Immature natural killer cell (primary cell): ENCODE data around the gene PLPP1. TPM values are rescaled to one million over a fixed set of nuclear protein-coding genes. Genes with fewer than 3 reads are reported as not detected.

Experiments
- DNase-seq, 3 donors: peaks; one replicate each; pipeline ENCODE4 v3.0.0; 2022; ENCODE audit warnings: mixed read lengths in 1 of 3
- H3K27ac Mint-ChIP-seq, 6 donors: one replicate each; pipeline ENCODE4 v1.8.0; 2020; ENCODE audit warnings: mixed read lengths in 6 of 6, mild to moderate bottlenecking in 5 of 6, inconsistent platforms in 4 of 6, moderate library complexity in 3 of 6
- H3K27me3 Mint-ChIP-seq, 3 donors: one replicate each; pipeline ENCODE4 v1.8.0; 2020 to 2021; ENCODE audit warnings: low read depth in 3 of 3, mild to moderate bottlenecking in 3 of 3, mixed read lengths in 3 of 3, moderate library complexity in 3 of 3, inconsistent platforms in 1 of 3
- H3K36me3 Mint-ChIP-seq, 3 donors: one replicate each; pipeline ENCODE4 v1.8.0; 2020; ENCODE audit warnings: mixed read lengths in 3 of 3, inconsistent platforms in 2 of 3, mild to moderate bottlenecking in 2 of 3
- H3K4me1 Mint-ChIP-seq, 2 donors: one replicate each; pipeline ENCODE4 v1.8.0; 2020; ENCODE audit warnings: inconsistent platforms in 2 of 2, mild to moderate bottlenecking in 2 of 2, mixed read lengths in 2 of 2, moderate library complexity in 1 of 2
- H3K4me3 Mint-ChIP-seq, 5 donors: one replicate each; pipeline ENCODE4 v1.8.0; 2020; ENCODE audit warnings: mild to moderate bottlenecking in 5 of 5, mixed read lengths in 5 of 5, inconsistent platforms in 3 of 5, moderate library complexity in 3 of 5
- H3K9me3 Mint-ChIP-seq, 6 donors: one replicate each; pipeline ENCODE4 v1.8.0; 2020; ENCODE audit warnings: mild to moderate bottlenecking in 6 of 6, mixed read lengths in 6 of 6, inconsistent platforms in 4 of 6, moderate library complexity in 3 of 6
- polyA plus RNA-seq, 3 donors: library from polyadenylated mRNA; unstranded; fragments of 300-500 nt; fragmentation: Illumina TruSeq; gene quantifications; one replicate each; pipeline ENCODE4 v1.2.3, GENCODE V29; 2021

The PLPP1 gene
- polyA plus RNA-seq, 3 donors from 2014 or later, result 2.2 to 9.8 (median 3.4) TPM

DNA sequence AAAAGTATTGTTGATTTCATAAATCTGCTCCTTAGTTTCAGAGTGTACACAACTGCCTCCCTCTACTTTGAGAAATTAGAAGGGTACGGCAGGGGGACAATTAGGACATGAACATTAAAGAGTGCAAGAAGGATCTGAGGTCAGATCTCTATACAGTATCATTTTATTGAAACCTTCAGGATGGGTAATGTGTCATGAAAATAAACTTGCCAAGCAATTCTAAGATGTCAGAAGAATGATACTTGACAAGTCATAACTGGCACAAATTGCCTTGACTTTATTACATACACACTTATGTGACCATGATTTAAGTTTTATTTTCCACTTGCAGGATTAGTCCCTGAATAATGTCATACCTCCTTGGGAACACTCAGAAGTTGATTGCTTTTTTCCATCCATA is 92.8 kb downstream of the PLPP1 start:
- Mint-ChIP-seq H3K36me3 (peaks cover 0 to 6% (median 0%) of the 10 kb centered on the region in 3 donors), H3K4me3 (no peak overlapping the region), H3K4me1 (no peaks in the 10 kb centered on the region), H3K27ac (no peak overlapping the region), H3K9me3 (no peaks in the 10 kb centered on the region), H3K27me3 (peaks cover 0 to 2% (median 0%) of the 10 kb centered on the region in 3 donors)
- no peak for DNase-seq

DNA sequence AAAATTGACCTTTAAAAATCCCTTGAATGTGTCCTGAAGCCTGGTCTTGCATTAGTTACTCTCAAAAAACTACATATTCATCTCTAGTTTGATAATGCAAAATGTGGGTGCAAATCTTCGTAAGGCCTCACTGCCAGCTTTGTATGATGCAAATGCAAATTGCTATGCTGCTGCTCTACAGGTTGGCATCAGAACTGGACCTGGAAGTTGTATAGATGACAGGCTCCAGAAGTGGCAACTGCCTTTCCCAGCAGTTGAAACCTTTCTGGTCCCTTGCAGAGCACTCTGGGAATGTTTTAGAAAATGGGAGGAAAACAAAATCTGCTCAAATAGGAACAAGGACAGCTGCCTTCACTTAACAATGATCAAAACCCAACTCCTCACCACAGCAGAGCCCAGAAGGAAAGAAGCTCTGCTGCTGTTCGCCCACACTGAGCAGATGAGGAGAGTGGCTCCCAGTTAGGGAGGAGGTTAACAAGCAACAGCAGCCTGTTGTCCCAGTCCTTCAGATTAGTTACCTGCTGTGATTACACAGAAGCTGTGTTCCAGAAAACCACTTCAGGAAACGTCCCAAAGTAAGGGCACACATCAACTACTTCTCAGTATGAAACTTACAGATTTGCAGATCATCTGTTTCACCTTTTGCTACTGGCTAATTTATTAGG is 93.5 kb downstream of the PLPP1 start:
- no peak overlapping the region for H3K4me3 Mint-ChIP-seq
- H3K27ac Mint-ChIP-seq, result no peak overlapping the region

DNA sequence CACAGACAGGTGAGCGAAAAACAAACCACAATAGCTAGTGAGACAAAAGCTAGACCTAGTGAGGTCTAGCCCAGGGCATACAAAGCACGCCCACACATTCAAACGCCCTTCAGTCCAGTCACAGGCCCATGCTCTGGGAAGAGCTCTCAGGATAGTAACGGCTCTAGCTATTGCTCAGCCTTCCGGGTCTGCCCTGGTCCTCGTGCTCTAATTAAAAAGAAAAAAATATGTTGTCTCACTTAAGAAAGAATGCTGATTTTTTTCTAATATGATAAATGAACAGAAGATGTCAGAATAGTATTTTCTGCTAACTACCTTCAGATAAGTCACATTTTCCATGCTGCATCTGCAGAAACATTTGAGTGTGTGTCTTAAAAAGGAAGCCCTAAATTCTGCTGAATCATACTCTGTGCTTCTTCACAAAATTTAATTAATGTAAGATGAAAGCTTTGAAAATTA is 94.5 kb downstream of the PLPP1 start:
- Mint-ChIP-seq H3K9me3 (peaks cover 0 to 11% (median 6%) of the 10 kb centered on the region in 6 donors), H3K36me3 (peaks cover 3 to 13% (median 8%) of the 10 kb centered on the region in 3 donors), H3K4me1 (no peaks in the 10 kb centered on the region), H3K27ac (no peak overlapping the region), H3K4me3 (no peak overlapping the region), H3K27me3 (peaks cover 0 to 2% (median 0%) of the 10 kb centered on the region in 3 donors)
- no peak for DNase-seq

More for the DNA sequence above, 93.5 kb downstream of the PLPP1 start:
- Mint-ChIP-seq H3K4me1 (no peaks in the 10 kb centered on the region), H3K27me3 (peaks cover 0 to 2% (median 0%) of the 10 kb centered on the region in 3 donors), H3K36me3 (peaks cover 0 to 8% (median 3%) of the 10 kb centered on the region in 3 donors), H3K9me3 (peaks cover 0 to 3% (median 2%) of the 10 kb centered on the region in 6 donors)
- no peak for DNase-seq

DNA sequence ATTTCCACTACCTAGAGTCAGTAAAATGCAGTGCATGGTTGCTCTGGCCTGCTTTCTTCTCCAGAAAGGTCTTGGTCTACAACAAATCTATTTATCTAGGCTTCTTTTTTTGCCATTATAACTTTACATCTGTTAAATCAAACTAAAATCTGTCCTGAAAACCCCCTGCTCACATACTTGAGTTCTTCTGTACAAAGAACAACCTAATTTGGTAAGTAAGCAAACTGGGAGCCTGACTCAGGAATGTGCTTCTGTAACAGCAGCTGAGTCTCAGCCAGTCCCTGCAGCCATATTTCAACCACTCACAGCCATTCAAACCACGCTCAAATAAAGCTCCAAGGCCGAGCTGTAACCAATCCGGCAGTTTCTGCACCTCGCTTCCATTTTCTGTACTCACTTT is 95.8 kb downstream of the PLPP1 start:
- H3K4me3 Mint-ChIP-seq, result no peak overlapping the region
- H3K9me3 Mint-ChIP-seq, result peaks cover 2 to 23% (median 17%) of the 10 kb centered on the region in 6 donors
- DNase-seq, result no peak
- no peaks in the 10 kb centered on the region for H3K4me1 Mint-ChIP-seq
- H3K27me3 Mint-ChIP-seq, result no peaks in the 10 kb centered on the region
- peaks cover 6 to 20% (median 16%) of the 10 kb centered on the region in 3 donors for H3K36me3 Mint-ChIP-seq
- H3K27ac Mint-ChIP-seq, result peak overlapping the region in 2 of 6 donors; percentile 23 to 59

DNA sequence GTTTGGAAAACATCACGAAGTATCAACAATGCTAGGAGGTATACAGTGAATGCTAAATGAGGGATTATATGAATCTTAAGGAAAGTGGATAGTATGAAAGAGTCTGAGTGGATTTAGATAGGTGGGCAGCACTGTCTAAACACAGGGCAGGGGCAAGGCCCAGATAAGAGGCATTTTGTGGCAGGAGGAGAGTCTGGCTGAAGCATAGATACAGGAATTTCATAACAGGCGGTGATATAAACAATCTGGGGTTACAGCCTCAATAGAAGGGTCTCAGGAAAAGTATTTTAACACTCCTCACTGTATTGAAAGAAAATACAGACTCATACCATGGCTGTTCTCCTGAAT is 96.9 kb downstream of the PLPP1 start:
- H3K36me3 Mint-ChIP-seq, result peaks cover 6 to 22% (median 16%) of the 10 kb centered on the region in 3 donors
- H3K9me3 Mint-ChIP-seq, result peaks cover 6 to 28% (median 20%) of the 10 kb centered on the region in 6 donors
- H3K27ac Mint-ChIP-seq, result peak overlapping the region in 1 of 6 donors; percentile 2
- no peaks in the 10 kb centered on the region for H3K4me1 Mint-ChIP-seq
- no peaks in the 10 kb centered on the region for H3K27me3 Mint-ChIP-seq
- H3K4me3 Mint-ChIP-seq, result no peak overlapping the region
- DNase-seq, result no peak

DNA sequence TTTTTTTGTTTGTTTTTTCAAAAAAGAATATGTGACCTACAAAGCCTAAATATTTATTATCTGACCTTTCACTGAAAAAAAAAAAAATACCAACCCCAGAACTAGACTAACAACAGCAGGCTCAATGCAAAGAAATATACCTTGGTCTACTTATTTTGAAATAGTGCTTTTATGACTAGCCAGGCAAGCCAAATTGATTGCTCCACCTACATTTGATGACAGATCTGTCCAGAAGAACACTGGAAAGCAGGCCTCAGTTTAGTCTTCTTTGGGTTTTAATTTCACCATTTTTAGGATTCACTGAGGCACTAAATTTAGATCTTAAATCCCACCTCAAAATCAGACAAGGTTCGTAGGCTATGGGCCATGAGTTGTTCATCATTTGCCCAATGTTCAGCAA is 97.3 kb downstream of the PLPP1 start:
- peaks cover 7 to 32% (median 24%) of the 10 kb centered on the region in 6 donors for H3K9me3 Mint-ChIP-seq
- no peak overlapping the region for H3K27ac Mint-ChIP-seq

DNA sequence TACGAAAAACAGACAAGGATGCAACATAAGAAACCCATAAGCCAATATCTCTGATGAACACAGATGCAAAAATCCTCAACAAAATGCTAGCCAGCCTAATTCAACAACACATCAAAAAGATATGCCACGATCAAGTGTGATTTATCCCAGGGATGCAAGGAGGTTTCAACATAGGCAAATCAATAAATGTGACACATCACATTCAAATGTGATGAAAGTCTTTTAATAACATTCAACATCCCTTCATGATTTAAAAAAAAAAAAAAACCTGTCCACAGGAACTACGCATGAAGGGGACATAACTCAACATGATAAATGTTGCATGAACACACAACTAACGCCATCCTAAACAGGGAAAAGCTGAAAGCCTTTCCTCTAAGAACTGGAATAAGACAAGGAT is 102.2 kb downstream of the PLPP1 start:
- H3K36me3 Mint-ChIP-seq, result peaks cover 29 to 70% (median 58%) of the 10 kb centered on the region in 3 donors
- H3K4me3 Mint-ChIP-seq, result no peak overlapping the region
- peaks cover 0 to 8% (median 0%) of the 10 kb centered on the region in 3 donors for H3K27me3 Mint-ChIP-seq
- DNase-seq, result no peak
- H3K9me3 Mint-ChIP-seq, result peaks cover 19 to 58% (median 42%) of the 10 kb centered on the region in 6 donors
- no peak overlapping the region for H3K27ac Mint-ChIP-seq
- no peaks in the 10 kb centered on the region for H3K4me1 Mint-ChIP-seq

More for the DNA sequence above, 97.3 kb downstream of the PLPP1 start:
- H3K4me1 Mint-ChIP-seq, result no peaks in the 10 kb centered on the region
- H3K36me3 Mint-ChIP-seq, result peaks cover 6 to 26% (median 20%) of the 10 kb centered on the region in 3 donors
- no peak for DNase-seq
- no peak overlapping the region for H3K4me3 Mint-ChIP-seq
- H3K27me3 Mint-ChIP-seq, result peaks cover 0 to under 1% (median 0%) of the 10 kb centered on the region in 3 donors

DNA sequence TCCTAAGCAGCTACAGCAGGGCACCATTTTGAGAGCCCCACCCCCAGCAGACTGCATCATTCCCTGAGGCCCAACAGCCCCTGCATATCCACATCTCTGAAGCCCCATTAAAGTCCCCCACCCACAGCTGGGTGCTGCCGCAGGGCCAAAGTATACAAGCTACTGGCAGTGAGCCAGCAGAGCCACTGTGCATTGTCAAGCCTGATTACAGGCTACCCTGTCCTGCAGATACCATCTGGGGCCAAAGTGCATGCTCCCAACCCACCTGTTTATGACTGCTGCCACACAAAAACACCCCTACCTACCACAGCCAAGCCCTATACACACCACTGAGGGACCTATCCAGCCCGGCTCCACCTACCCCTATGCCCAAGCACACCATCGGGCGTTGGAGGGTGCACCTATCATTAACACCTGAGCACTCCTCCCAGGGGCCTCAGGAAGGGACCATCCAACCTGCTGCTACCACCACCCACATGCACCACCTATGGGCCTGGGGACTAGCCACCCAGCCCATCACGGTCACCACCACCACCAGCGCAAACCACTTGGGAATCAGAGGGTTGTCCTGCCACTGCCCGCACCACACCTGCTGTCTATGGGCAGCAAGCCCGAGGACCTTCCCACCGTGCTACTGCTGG is 105.0 kb downstream of the PLPP1 start:
- no peak for DNase-seq
- Mint-ChIP-seq H3K9me3 (peaks cover 15 to 44% (median 32%) of the 10 kb centered on the region in 6 donors), H3K4me1 (no peaks in the 10 kb centered on the region), H3K4me3 (no peak overlapping the region), H3K36me3 (peaks cover 36 to 82% (median 75%) of the 10 kb centered on the region in 3 donors), H3K27me3 (peaks cover 0 to 8% (median 0%) of the 10 kb centered on the region in 3 donors), H3K27ac (no peak overlapping the region)

DNA sequence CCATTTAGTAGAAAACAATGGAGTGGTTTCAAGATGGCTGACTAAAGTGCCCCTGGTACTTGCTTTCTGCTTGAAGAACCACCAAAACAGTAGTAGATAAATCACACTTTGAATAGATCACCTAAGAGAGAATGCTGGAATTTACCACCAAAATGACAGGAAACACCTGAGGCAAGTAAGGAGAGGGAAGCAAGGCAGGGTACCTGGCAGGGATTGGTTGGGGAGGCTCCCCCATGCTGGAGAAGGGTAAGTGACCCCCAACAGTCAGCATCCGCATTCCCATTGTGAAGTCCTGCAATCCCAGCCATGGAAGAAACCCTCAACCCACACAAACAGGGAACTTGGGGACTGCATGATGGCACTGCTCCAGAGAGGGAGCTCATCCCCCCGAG is 105.5 kb downstream of the PLPP1 start:
- no peak overlapping the region for H3K4me3 Mint-ChIP-seq
- no peak overlapping the region for H3K27ac Mint-ChIP-seq
- H3K36me3 Mint-ChIP-seq, result peaks cover 39 to 83% (median 79%) of the 10 kb centered on the region in 3 donors

DNA sequence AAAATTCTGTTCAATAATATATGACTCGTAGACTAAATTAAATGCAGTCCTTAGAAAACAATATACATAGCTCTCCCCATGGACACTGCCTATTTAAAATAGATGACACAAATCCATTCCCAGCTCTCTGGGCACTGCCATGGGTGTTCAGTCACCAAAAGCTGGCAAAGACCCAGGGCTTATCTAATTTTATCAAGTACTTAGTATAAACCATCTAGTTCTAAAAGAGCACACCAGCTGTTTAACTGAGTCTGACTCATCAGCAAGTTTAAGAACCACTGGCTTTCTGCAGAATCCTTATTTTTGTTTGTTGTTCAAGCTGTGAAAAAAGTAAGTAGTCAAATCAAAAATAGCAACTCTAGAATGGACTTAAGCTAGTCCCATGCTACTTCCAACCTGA is 107.6 kb downstream of the PLPP1 start:
- Mint-ChIP-seq H3K9me3 (peaks cover 9 to 27% (median 14%) of the 10 kb centered on the region in 6 donors), H3K27ac (no peak overlapping the region), H3K4me1 (no peaks in the 10 kb centered on the region), H3K4me3 (no peak overlapping the region), H3K36me3 (peaks cover 53 to 88% (median 79%) of the 10 kb centered on the region in 3 donors), H3K27me3 (peaks cover 0 to 6% (median 0%) of the 10 kb centered on the region in 3 donors)
- no peak for DNase-seq

More for the DNA sequence above, 105.5 kb downstream of the PLPP1 start:
- Mint-ChIP-seq H3K4me1 (no peaks in the 10 kb centered on the region), H3K27me3 (peaks cover 0 to 8% (median 0%) of the 10 kb centered on the region in 3 donors), H3K9me3 (peaks cover 15 to 39% (median 27%) of the 10 kb centered on the region in 6 donors)
- no peak for DNase-seq

DNA sequence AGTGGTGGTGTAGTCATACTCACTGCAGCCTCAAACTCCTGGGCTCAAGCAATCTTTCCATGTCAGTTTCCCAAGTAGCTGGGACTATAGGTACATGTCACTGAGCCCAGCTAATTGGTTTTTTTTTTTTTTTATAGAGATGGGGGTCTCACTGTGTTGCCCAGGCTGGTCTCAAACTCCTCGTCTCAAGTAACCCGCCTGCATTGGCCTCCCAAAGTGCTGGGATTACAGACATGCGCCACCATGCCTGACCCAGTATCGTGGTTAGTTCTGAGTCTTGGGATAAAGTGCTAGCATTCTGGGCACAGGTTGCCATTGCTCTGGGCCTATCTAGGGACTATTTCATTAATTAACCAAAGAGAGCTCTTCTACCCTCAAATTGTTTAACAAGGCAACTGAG is 108.3 kb downstream of the PLPP1 start:
- H3K27me3 Mint-ChIP-seq, result peaks cover 0 to 4% (median 0%) of the 10 kb centered on the region in 3 donors
- DNase-seq, result no peak
- peaks cover under 1 to 2% of the 10 kb centered on the region in 2 donors for H3K4me1 Mint-ChIP-seq
- no peak overlapping the region for H3K27ac Mint-ChIP-seq
- peaks cover 4 to 20% (median 10%) of the 10 kb centered on the region in 6 donors for H3K9me3 Mint-ChIP-seq
- peaks cover 53 to 85% (median 76%) of the 10 kb centered on the region in 3 donors for H3K36me3 Mint-ChIP-seq
- no peak overlapping the region for H3K4me3 Mint-ChIP-seq

DNA sequence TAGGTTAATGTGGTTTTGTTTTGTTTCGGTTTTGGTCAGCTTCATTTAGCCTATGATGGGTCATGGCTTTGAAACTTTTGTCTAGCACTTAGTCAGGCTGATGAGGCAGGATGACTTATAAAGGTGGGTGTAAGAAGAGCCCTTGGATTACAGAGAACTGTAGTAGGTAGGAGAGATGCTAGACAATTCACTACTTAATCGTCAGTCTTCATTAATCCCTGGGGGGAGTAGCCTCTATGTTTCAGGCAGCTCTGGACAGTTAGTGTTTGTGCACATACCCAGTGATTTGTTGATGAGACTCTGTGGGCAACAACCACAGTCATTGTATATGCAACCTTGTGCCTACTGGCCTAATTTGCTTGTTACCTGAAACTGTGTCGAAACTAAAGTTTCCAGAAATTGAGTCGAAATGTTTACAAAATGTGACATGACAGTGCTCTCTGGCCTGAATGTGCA is 113.7 kb downstream of the PLPP1 start:
- peaks cover 29 to 54% (median 31%) of the 10 kb centered on the region in 3 donors for H3K36me3 Mint-ChIP-seq
- H3K4me1 Mint-ChIP-seq, result peaks cover 14 to 19% of the 10 kb centered on the region in 2 donors
- no peaks in the 10 kb centered on the region for H3K9me3 Mint-ChIP-seq
- peak overlapping the region in 2 of 6 donors; percentile 8 to 68 for H3K27ac Mint-ChIP-seq
- H3K4me3 Mint-ChIP-seq, result peak overlapping the region in 1 of 5 donors; percentile 7
- DNase-seq, result peak in 2 of 3 donors; percentile 21 to 34
- no peaks in the 10 kb centered on the region for H3K27me3 Mint-ChIP-seq

DNA sequence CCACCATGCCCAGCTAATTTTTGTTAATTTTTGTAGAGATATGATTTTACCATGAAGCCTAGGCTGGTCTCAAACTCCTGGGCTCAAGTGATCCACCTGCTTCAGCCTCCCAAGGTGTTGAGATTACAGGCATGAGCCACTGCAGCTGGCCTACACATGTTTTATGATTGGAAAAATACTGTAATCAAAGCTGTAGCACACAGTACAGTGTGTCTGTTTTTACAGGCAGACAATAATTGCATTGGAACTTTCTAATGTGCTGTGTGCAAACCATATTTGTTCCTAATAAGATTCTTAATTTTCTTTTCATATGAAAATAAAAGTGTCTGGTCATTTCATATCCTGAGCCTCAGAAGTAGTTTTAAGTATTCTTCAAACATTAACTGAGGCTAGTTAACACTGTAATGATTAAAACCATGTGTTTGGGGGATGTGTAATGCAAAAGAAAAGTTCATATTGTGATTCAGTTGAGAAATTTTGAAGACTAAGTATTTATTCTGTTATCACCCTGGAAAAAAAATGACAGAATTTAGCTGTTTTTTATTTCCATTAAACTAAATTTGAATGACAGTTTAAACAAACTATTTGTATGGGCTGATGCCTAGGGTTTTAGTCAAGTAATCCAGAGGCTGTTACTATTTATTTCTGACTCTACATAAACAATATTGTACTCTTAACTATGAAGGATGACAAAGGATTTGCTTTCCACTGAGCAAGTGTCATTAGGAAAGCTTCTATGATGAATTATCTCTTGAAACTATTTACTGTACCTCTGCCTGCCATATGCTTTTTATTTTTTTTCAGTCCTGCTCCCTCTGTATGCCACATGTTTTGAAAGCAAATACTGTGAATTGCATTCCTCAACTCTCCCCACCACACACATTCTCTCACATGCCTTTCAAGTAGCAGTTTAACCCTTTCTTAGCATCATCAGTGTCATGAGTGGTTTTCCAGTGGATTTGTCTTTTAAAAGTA is 115.5 kb downstream of the PLPP1 start:
- Mint-ChIP-seq H3K27ac (no peak overlapping the region), H3K4me1 (peaks cover 14 to 19% of the 10 kb centered on the region in 2 donors), H3K4me3 (no peak overlapping the region), H3K36me3 (peaks cover 20 to 48% (median 22%) of the 10 kb centered on the region in 3 donors), H3K9me3 (no peaks in the 10 kb centered on the region), H3K27me3 (no peaks in the 10 kb centered on the region)
- DNase-seq, result no peak
